GM19463 (cell line): ENCODE measurements around the gene MEGF11.
"Not testable (repeated sequence)": the region's sequence is repeated elsewhere in the genome, so short reads cannot be mapped to it uniquely, and the experiment has no call there.

Source experiments
- ATAC-seq: cut with Tn5 transposase; IDR thresholded peaks from one replicate; pipeline ENCODE4 v1.9.1; 2021; ENCODE audit warnings: mild to moderate bottlenecking, moderate library complexity; ENCODE audit not compliant: unreplicated experiment

The MEGF11 gene

DNA sequence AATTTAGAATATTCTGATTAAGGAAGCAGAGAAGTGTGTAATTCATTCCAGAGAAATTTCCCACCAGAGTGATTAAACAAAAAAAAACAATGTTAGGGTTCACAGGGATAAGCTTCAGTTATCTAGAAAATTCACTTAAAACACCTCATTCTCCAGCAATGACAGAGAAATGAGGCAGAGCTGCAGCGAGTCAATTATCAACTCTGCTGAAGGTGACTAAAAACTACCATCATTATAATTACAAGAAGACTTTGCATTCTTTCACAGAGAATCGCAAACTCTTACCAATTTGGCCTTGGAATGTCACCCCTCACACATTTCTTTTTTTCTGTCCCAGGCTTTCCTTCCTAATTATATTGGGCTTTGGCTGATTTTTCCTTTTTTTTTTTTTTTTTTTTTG, 267.1 kb downstream of the MEGF11 start:
- no peak for ATAC-seq

DNA sequence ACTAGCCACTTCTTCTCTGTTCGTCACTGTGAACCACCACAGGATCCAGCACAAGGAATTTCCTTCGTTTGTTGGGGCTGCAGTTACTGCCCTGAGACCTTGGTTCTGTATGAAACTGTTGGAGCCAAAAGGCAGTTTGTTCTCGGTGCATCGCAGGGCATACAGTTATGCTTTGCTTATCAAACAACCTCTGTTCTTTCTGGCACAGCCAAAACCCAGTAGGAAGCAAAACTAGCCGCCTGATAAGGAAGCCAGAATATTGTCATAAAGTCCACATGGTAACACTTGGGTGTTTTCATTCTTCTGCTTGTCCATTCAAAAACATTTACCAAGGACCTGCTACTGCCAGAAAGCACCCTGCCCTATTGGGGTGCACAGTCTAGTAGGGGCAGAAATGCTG, 268.2 kb downstream of the MEGF11 start:
- ATAC-seq, result no peak

DNA sequence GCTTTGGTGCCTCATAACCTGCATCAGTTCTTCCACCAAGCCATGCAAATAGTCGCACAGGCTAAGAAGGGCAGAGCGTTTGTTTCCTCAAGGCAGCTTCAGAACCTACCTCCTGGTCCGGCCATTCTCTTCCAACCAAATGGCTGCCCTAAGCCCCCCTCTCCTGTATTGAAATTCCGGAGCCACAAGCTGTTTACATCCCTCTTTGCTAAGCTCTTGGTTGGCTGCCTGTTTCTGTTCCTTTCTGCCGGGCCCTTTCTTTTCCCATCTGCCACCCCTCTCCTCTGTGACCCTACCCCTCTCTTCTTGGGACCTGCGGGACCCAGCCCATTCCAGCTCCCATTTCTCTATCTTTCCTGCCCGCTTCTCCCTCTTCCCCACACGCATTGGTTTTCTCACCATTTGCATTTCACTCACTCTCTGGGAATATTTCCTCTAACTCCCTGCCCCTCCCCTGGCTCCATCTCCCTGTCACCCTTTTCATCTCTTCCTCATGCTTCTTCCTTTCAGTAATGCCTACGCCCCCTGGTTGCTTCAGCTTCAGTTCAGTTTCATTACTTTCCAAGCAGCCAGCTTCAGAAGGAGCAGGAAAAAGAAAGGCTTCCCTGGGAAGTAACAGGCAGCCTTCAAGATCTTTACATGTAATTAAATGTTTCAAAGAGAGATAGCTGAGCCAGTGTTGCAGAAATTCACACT, 270.8 kb downstream of the MEGF11 start:
- ATAC-seq, result no peak

DNA sequence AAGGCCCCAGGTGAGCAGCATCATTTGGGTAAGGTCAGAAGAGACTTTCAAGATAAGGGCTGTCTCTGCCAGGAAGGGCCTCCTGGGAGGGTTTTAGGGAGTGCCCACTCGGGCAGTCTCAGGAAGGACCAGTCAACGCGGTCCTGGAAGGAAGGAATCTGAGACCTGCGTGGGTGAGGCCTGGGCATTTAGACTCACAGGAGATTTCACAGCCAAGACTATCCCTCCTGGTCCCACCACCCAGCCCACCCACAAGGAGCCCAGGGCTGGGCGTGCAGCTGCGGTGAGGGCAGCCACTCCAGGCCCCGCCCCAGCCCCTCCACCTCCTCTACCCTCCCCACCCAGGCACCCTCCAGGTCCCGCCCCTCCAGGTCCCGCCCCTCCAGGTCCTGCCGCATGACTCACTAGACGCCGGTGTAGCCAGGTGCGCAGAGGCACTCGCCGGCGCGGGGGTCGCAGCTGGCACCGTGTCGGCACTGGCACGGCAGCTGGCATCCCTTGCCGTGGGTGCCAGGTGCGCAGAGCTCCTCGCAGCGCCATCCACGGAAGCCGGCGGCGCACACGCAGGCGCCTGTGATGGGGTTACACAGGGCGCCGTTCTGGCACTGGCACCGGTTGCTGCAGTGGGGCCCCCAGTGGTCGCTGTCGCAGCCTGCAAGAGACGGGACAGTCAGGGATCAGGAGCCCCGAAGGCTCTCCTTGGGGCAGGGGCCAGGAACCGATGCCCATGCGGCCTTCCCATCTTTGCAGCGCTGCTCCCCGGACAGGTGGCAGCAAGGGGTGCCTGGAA, 271.5 kb downstream of the MEGF11 start:
- ATAC-seq, result peak; percentile 66

DNA sequence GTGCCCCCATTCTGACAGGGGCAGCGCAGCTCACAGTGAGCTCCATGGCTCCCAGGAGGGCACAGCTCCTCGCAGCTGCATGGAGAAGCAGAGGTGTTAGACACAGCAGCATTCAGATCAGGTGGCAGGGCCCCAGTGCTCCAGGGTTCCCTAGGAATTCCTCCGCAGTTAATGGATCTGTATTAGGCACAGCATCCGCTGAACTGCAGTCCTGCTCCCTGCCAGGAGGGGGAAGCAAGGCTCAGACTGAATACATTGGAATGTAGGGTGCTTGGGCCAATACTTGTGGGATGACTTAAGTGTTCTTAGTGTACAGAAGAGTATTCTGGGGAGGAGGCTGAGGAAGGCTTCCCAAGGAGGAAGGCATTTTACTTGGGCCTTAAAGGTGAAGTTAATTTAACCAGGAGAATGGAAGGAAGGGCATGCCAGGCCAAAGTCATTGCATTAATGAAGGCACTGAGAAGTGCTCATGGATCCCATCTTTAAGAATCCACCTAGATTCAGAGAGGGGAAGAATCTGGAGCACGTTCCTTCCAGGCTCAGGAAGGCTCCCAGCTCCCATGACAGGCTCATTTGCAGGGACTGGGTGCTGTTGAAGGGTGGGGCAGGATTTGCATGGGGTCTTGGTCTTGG, 272.6 kb downstream of the MEGF11 start:
- ATAC-seq, result no peak

DNA sequence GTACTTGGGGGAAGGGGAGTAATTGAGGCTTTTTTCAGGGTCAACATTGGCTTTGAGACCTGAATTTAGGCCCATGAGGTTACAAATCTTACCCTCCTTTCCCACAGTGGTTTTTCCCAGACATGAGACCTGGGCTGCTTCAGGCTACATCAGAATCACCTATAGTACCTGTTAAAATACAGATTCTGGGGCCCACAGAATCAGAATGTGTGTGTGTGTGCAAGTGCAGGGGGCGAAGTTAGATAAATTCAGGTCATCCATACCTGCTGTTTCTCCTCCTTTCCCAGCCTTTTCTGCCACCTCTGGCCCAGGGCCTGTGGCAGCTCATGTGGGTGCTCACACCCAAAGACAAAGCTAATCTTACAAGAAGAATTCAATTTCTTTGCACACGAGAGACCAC, 273.7 kb downstream of the MEGF11 start:
- ATAC-seq, result no peak

DNA sequence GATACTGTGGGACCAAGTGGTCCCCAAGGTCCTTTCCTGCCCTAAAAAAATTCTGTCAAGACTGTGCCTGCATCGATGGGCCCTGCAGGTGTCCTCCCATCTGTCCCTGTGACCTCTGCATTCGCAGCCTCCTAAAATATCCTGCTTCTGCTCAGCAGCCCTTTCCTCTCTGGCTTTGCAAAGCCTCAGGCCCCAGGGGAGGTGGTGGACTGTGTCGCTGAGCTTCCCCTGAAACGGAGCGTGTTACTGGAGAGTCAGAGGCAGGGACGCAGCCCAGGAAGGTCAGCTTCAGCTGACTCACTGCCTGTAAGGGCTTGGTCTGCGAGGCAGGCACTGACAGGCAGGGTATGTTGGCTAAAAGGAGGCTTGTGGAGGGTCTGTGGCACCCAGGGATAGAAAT, 274.2 kb downstream of the MEGF11 start:
- ATAC-seq, result no peak

DNA sequence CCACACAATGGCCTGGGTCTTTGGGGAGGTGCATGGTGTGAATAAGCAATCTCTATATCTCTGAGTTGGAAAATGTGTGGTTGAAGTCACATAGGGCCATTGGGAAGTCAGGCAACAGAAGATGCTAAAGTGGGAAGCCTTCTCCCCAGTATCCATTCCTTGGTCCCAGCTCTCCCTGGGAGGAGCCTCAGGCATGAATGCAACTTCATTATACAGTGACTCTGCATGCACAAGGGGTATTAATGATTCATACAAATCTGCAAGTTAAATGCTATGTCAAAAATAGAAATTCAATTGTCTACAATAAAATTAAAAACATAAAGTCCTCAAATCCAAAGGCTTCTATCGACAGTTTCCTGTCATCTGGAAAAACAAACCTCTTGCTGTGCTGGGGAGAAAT, 275.4 kb downstream of the MEGF11 start:
- ATAC-seq, result no peak

DNA sequence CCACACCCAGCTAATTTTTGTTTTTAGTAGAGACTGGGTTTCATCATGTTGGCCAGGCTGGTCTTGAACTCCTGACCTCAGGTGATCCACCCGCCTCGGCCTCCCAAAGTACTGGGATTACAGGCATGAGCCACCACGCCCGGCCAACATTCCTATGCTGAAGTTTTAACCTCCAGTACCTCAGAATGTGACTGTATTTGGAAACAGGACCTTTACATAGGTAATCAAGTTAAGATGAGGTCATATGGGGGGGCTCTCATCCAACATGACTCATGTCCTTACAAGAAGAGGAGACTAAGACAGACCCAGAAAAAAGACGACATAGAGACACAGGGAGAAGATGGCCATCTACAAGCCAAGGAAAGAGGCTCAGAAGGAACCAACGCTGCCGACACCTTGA, 277.4 kb downstream of the MEGF11 start:
- ATAC-seq, result not testable (repeated sequence)

DNA sequence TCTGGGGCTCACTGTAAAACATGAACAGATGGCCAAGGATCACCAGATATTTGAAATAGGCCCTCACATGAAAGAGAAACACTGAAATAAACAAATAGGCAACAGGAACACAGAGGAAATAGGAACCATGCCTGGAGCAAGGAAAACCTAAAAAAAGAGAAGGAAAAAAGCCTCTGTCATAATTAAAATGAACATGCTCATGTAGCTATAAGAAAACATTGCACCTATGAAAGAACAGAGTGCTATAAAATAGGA, 281.9 kb downstream of the MEGF11 start:
- no peak for ATAC-seq

DNA sequence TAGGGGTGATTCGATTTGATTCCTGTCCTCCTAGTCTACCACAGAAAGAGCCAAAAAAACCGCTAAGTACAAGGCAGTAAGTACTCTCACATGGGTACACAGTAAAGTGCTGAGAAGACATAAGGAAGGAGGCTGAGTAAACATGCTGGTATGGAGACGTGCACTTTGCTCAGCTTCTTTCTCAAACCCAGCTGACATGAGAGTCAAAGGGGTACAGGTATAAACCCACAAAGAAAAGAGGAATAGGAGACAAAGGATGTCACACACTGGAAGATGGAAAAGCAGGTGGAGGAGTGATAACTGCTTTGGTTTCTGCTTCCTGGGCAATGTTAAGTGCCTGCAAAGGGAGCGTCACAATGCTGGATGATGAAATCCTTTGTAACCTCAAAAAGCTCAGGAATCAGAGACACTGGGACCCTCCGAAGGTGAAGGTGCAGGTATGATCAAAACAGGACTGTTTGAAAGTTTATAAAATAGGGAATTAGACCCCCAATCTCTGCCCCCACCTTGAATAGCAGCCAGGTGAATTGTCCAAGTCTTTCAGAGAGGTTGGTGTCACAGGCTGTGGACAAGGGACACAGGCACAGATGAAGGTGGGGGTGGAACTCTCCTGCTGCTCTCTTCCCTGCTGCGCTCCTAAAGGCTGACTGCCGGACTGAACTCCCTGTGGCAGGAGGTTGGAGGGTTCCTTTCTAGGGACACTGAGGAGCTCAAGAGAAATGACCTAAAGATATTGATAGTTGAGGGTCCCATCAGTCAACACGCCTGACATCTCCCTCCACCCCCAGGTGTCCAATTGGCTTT, 282.4 kb downstream of the MEGF11 start:
- no peak for ATAC-seq

DNA sequence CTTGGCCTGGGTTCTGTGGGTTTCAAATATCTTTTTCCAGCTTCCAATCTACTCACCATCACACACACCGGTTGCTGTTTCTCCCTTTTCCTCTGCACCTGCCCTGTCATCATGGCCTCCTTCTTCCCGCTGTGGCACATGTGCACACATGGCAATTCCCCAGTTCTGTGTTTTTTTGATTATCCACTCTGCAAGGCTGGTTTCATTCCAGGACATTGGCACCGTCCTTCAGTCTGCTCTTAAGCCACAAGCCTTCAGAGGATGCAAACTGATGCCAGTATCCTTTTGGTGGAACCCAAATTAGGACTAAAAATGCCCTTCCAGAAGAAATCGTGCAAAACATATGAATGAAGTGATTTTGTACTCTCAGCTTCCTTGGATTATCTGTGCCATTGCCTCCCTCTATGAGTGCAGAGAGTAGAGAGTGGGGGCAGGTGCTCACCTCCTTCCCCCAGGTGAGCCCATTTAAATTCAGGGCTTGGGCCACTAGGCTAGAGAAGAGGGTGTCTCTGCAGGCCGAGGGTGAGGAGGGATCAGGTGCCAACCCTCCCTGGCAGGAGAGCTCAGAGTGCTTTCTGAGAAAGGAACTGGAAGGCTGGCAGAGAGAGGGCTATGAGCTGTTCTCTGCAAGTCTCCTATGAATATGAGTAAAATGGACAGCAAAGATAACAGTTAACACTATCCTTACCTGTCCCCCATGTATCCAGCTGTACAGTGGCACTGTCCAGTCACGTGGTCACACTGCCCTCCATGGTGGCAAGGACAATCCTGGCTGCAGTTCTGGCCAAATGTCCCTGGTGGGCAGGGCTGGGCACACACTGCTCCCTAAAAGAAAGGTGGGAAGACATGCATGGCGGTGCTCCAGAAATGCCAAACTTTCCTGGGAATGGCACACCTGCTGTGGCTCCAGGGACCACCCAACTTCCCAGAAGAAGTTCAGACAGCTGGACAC, 283.4 kb downstream of the MEGF11 start:
- ATAC-seq, result no peak

DNA sequence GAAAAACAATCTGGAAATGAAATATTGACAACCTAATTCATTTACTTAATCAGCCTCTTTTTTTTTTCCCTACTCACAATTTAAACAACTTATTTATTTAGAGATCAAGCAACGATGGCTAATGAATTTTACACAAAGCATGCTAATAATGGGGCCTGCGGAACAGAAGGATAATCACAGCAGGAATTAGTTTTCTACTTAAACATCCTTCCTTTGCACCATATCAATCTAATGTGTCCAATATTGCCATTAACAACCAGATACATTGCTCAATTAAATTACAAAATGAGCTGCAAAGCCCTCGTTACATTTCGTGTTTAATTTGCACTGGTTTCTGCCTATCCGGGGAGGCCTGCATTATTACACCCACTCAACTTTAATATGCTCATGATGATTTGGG, 285.0 kb downstream of the MEGF11 start:
- no peak for ATAC-seq

DNA sequence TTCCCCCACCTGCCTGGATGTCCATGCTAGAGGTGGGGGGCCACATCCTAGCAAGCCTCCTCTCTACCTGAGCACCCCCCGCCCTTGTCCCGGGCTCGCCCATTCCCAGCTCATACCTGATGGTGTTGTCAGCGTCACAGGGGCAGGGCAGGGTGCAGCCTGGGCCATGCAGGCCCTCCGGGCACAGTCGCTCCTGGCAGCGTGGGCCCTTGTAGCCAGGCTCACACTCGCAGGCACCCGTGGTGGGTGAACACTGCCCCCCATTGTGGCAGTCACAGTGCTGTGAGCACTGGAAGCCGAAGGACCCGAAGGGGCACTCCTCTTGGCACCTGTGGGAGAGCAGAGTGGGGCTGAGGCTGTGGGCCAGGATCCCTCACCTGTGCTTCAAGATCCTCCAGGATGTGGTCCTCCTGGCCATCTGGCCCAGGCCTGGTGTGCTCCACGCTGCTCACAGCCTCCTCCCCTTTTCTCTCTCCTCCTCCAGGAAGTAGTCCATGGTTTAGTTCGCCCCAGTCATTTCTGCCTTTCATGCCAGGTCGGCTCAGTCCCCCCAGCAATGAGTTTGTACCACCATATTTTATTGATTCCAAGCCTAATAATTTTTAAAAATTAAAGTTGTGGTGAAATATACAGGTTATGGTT, 288.6 kb downstream of the MEGF11 start:
- ATAC-seq, result no peak

DNA sequence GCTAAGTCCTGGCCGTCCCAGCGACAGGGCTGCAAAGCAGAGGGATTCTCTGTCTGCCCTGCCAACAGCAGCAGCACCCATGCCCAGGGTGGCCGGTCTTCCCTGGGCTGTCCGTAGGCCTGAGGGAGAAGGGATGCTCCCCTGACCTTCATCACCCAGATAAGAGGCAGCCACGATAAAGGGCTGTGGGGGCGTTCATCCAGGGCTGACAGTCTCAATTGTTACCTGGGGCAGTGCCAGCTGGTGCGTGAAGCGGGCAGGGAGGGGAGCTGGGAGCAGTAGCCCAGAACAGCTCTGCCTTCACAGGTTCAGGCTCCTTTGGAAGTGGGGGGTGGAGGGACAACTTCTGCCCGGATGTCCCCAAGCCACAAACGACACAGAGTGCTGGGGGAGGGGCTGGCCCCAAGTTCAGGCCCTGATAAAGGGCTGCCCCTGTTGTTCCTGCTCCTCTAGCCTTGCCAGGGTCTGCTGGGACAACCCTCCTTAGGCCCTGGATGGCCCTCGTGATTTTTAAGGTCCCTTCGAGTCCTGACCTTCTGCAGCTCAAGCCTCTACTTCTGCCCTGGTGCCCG, 289.6 kb downstream of the MEGF11 start:
- ATAC-seq, result no peak

DNA sequence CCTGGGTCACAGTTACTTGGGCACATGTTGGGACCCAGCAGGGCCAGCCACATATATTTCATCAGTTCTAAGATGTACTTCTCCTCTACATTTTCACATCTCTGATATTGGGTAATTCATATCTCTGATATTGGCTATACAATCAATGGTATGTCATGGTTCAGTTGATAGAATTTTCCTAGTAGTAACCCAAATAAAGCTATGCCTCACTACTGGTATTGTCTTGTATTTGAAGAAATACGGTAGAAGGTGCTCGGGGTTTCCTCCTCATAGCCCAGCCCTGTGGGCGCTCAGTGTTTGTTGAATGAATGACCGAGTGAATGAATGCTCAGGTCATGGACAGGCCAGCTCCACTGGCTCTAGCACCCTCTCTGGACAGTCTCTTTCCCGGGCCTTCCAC, 290.2 kb downstream of the MEGF11 start:
- ATAC-seq, result no peak

DNA sequence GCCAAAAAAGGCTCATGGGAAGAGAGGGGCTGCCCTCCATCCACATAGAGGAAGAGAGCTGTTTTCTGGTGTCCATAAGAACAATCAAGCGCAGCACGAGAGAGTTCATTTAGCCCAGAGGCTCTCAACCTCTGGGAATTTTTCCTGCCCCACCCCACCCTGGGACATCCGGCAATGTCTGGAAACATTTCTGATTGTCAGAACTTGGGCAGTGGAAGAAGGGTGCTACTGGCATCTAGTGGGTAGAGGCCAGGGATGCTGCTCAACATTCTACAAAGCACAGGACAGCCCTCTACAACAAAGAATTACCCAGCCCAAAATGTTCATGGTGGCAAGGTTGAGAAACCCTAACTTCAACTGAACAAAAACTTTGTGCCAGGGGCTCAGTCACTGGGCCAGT, 291.4 kb downstream of the MEGF11 start:
- no peak for ATAC-seq

DNA sequence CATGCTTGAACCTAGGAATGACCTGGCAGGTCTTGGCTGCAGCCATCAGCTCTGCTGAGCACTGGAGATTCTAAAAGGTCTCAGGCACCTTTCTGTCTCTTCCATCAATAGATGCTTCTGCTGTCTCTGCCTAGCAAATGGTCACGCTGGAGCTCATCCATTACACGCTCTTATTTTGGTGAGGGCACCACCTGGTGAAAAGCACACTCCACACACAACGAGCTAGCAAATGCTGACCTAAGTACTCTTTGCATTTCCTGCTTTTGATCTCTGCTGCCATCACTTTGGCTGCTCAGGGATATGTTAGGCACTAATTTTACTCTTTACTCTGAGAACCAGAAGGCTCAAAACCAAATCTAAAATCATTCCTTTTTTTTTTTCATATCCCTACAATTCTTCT, 293.0 kb downstream of the MEGF11 start:
- ATAC-seq, result no peak

DNA sequence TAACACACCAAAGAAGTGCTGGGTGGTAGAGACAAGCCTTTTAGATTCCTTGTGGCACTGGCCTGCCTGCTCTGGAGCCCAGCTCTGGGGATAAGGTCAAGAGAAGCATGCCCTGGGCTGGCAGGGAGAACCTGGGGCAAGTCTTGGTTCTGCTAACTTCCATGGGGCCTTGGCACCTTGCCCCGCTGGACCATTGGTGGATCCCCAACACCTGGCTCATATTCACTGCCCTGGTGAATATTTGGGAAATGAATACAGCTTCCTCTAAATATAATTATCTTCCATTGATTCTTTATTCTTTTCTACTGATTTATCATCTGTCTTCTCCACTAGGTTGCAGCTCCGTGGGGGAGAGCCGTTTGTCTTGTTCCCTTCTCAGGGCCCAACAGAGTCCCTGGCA, 294.7 kb downstream of the MEGF11 start:
- no peak for ATAC-seq

DNA sequence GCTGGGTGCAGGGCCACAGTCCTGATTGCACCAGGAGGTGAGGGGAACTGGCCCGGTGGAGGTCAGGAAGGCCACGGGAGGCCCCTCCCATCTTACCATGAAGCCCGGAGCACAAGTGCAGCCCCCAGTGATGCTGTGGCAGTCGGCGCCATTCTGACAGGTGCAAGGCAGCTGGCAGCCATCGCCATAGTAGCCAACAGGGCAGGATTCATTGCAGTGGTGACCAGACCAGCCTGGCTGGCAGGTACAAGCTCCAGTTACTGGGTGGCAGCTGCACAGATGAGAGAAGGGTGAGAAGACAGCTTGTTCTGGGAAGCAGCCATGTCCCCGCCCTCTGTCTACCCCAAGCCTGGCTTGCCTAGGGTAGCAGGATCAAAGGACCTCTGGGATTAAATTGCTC, 296.1 kb downstream of the MEGF11 start:
- ATAC-seq, result no peak
